C4-2B (cell line): Measurements from ENCODE around the gene ZNF419.
"Not testable (repeated sequence)": the region's sequence is repeated elsewhere in the genome, so short reads cannot be mapped to it uniquely, and the experiment has no call there.

Source experiments
- H3K27ac ChIP-seq: fragments of 450-650 bp; 2 replicates; pipeline ENCODE4 v1.5.1; 2017
- ZFX ChIP-seq: fragments of 450-650 bp; IDR thresholded peaks from 2 replicates; pipeline ENCODE4 v1.6.1; 2017
- TF ChIP-seq, protein P1 (sequence below): fragments of 450-650 bp; conservative IDR thresholded peaks from 2 replicates; pipeline ENCODE4 v1.5.1; 2017; ENCODE audit warnings: mild to moderate bottlenecking

ZNF419 gene

DNA sequence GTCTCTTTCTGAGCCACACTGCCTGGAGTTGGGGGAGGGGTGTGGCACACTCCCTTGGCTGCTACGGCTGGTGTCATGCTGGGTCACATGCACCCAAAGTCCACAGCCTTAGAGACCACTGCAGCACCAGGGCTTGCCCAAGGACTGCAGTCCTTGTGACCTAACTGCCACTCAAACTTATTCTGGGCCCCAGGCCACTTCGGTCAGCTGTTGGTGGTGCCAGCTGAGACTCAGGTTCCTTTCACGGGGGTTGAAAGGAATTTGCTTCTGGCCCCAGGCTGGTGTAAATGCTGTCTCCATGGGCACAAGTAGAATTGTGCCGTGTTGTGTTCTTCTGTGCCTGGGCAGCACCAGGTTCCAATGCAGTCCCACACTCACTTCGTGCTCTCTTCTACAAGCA is 21.1 kb upstream of the ZNF419 start:
- TF ChIP-seq, protein P1, sequence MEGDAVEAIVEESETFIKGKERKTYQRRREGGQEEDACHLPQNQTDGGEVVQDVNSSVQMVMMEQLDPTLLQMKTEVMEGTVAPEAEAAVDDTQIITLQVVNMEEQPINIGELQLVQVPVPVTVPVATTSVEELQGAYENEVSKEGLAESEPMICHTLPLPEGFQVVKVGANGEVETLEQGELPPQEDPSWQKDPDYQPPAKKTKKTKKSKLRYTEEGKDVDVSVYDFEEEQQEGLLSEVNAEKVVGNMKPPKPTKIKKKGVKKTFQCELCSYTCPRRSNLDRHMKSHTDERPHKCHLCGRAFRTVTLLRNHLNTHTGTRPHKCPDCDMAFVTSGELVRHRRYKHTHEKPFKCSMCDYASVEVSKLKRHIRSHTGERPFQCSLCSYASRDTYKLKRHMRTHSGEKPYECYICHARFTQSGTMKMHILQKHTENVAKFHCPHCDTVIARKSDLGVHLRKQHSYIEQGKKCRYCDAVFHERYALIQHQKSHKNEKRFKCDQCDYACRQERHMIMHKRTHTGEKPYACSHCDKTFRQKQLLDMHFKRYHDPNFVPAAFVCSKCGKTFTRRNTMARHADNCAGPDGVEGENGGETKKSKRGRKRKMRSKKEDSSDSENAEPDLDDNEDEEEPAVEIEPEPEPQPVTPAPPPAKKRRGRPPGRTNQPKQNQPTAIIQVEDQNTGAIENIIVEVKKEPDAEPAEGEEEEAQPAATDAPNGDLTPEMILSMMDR, result no peak
- TF ChIP-seq ZFX, result no peak

DNA sequence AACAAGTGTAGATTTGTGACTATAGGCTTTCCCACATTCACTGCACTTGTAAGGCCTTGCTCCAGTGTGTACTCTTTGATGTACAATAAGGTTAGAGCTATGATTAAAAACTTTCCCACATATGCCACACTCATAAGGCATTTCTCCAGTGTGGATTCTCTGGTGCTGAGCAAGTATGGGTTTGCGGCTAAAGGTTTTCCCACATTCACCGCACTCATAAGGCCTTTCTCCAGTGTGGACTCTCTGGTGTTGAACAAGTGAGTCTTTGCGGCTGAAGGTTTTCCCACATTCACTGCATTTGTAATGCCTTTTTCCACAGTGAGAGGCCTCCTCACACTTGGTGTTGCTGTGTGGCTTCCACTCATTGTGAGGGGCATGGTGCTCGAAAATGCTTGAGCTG is 13.9 kb upstream of the ZNF419 start:
- H3K27ac ChIP-seq, result no peak overlapping the region
- TF ChIP-seq, protein P1, result no peak
- TF ChIP-seq ZFX, result no peak

More for the DNA sequence above, 21.1 kb upstream of the ZNF419 start:
- no peak overlapping the region for H3K27ac ChIP-seq

DNA sequence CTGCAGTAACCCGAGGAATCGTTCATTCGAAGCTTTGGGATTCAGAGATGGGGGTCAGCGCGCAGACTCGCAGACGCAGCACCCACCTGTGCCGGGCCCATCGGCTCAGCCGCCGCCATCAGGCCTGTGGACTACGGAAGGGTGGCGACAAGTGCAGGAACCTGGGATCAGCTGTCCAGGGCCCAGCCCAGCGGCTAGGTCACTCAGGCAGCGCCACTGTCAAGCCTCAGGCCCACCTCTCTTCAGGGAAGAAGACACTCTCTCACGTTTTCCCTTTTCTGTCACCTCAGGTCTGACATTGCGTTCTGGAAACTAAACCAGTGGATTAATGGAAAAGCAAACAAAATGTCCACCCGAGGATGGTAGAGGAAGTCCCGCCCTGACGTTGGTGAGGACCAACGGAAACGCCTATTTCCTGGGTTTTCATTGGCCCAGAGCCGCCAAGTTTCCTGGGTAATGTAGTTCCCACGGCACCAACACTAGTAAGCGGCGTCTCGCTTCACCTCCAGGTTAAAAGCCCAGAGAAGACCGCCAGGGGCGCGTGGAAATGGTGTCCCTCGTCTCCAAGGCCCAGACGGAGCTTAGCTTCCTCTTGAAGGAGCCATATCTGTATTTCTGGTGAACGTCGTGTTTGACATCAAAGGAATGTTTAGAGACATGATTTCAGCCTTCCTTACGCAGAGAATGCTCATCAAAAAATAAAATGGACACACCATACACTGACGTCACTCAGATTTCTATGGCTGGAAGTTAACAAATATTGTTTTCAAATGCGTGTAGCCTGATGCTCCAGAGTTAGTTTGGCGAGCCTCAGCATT is 10.2 kb upstream of the ZNF419 start, which contains the start of gene ZNF772:
Gene ZNF772 (minus strand): TSS at position 376 of the 818 bp plus-strand sequence. CDS start 257 bp downstream, at position 119.
- TF ChIP-seq ZFX, result no peak
- TF ChIP-seq, protein P1, result peak; percentile 47
- peak within 1 kb of the TSS; percentile 32; the same call in 1 of the 2 replicates for H3K27ac ChIP-seq

DNA sequence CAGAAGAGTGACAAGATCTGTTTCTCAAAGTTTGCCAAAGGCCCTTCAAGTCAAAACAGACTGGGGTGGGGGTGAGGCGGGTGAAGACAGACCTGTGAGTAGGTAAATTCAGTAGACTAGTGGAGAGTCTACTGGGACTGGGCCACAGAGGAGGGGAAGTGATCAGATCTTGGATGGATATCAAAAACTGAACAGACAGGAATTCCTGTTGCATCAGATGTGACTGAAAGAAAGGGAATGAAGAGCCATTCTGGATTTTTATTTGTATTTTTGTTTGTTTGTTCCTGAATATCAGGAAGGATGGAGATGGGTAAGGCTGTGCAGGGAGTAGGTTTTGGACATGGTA is 722 bp downstream of the ZNF419 start:
- not testable (repeated sequence) for H3K27ac ChIP-seq

DNA sequence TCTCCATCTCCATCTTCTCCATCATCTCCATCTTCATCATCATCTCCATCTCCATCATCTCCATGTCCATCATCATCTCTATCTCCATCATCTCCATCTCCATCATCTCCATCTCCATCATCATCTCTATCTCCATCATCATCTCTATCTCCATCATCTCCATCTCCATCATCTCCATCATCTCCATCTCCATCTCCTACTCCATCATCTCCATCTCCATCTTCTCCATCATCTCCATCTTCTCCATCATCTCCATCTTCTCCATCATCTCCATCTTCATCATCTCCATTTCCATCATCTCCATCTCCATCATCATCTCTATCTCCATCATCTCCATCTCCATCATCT is 11.8 kb downstream of the ZNF419 start:
- not testable (repeated sequence) for H3K27ac ChIP-seq

DNA sequence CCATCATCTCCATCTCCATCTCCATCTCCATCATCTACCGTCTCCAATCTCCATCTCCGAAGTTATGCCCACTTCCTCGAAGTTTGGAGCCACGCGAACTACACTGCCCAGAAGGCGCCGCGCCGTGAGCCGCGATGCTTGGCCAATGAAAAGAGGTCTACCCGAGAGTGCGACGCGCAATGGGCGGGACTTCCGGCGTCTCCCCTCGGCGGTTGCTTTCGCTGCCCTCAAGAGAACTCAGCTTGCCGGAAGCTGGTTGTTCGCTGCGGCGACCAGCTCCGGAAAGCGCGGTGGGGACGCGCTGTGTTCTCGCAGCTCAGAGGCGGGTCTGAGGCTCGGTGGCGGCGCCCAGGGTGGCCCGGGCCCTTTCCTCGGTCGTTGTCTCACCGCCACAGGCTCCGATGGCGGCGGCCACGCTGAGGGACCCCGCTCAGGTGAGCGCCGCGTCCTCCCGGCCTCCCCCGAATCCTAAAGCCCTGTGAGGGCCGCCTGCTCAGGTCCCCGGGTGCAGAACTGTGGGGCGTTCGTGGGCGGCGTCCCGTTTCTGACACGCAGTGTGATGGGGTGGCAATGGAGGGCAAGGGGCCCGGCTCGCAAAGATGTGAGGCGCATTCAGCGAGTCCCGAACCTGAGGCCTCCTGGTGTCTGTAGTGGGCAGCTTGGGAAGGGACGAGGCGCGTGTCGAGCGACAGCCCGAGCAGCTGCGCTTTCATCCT is 12.3 kb downstream of the ZNF419 start, which contains the start of gene ZNF773:
Gene ZNF773 (plus strand): TSS at position 259 of the 716 bp plus-strand sequence. CDS start 143 bp downstream, at position 402.
- H3K27ac ChIP-seq, result peak within 1 kb of the TSS; percentile 79
- peak; percentile 39; the same call in 1 of the 2 replicates for TF ChIP-seq ZFX

DNA sequence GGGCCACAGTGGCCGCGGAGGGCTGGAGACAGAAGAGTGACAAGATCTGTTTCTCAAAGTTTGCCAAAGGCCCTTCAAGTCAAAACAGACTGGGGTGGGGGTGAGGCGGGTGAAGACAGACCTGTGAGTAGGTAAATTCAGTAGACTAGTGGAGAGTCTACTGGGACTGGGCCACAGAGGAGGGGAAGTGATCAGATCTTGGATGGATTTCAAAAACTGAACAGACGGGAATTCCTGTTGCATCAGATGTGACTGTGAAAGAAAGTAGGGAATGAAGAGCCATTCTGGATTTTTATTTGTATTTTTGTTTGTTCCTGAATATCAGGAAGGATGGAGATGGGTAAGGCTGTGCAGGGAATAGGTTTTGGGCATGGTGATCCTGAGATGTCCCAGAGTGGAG is 12.8 kb downstream of the ZNF419 start:
- H3K27ac ChIP-seq, result peak overlapping the region; percentile 79; the same call in 1 of the 2 replicates

DNA sequence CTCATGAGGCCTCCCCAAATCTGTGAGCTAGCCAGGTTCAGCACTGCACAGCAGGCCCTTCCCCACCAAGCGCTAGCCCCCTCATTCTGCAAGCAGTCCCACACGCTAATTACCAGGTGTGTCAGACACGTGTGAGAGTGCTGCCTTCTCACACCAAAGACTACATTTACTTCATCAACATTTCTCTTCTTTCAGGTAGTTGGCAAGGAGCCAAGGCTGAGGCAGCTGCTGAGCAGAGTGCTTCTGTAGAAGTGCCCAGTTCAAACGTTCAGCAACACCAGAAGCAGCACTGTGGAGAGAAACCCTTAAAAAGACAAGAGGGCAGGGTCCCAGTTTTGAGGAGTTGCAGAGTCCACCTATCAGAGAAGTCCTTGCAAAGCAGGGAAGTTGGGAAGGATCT is 18.6 kb downstream of the ZNF419 start:
- TF ChIP-seq ZFX, result no peak
- TF ChIP-seq, protein P1, result no peak
- H3K27ac ChIP-seq, result no peak overlapping the region

DNA sequence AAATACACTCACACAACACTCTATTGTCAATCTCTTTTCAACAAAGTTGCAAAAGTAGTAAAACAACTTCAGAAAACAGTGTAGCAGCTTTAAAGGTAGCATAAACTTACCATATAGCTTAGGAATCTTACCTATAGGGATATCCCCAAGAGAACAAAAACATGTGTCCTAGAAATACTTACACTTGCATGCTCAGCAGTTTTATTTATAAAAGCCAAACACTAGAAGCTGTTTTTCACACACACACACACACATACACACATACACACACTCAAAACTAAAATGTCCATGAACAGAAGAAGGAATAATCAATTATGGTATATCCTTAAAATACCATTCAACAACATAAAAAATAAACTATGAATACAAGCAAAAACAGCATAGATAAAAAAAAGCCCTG is 23.9 kb downstream of the ZNF419 start:
- TF ChIP-seq, protein P1, result no peak
- TF ChIP-seq ZFX, result no peak
- no peak overlapping the region for H3K27ac ChIP-seq
